ENCODE measurements around the gene VEZT.
"Not testable (repeated sequence)": the region's sequence is repeated elsewhere in the genome, so short reads cannot be mapped to it uniquely, and the experiment has no call there.

The VEZT gene

GRCh38 chr12:95217377-95218149 is at the start of gene VEZT, which contains the start of gene FGD6:
VEZT (plus strand) TSS chr12:95217807; CDS start chr12:95217851, 44 bp downstream.
FGD6 (minus strand) TSS chr12:95217467; CDS start chr12:95217240, 227 bp downstream.
- peak; percentile 99 for DNase-seq

DNA sequence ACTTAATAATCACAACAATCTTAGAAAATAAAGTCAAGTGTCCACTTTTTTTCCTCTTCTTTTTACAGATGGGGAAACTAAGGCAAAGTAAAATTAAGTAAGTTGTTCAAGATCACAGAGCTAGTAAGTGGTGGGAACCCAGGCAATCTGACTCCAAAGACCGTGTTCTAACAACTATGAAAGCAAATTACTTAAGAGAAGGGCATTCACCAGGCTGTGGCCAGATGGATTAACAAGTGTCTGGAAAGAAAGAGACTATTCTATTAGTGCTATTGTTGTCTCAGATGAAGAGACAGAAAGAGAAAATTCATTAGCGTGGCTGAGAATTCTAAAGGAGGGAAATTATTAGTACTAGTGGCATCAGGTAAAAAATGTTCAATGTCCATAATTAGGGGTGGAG is 48.9 kb upstream of the VEZT start:
- DNase-seq: no peak

GRCh38 chr12:95169368-95169767 is 48.2 kb upstream of the VEZT start:
- DNase-seq: no peak

GRCh38 chr12:95173392-95174251 is 44.0 kb upstream of the VEZT start:
- no peak for DNase-seq

DNA sequence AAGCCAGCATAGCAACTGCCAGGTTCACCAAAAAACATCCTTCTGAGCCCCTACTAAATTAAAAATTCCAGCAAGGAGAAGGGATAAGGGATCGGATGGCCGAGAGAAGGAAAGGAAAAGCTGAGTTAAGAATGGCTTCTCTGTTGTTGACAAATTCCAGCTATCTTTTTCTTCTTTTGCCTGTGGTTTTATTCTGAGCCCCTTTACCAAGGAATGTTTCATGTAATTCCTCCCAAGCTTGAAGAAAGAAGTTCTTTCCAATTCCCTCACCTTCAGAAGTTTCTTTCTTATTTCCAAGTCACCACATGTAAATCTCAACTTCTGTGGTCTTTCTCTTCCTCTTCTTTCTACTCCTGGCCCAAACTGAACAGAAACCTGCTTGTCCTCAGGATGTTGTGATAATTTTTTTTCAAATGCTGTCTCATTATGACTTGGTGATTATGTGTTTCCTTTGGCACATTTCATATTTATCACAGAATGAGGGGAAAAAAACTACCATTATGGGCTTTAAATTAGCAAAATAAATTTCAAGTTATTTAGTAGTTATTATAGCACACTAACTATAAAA is 40.3 kb upstream of the VEZT start:
- DNase-seq: no peak

DNA sequence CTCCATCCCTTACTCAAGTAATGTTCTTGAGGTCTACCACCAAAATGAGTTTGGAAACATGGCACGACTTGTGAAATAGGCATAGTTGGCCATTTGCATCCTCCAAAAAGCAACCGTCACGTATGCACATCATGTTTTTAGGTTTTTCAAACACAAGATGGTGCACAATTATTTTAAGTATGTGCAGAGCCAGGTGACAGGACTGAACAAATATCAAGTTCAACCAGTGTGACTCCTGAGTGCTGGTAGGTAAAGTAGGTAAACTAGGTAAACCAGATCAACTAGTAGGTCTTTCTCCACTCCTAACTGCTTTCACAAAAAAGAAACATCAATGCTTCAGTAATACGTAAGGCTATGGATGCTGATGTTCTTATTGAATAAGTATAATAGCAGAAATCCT is 39.5 kb upstream of the VEZT start:
- no peak for DNase-seq

GRCh38 chr12:95179011-95179410 is 38.6 kb upstream of the VEZT start:
- DNase-seq: no peak

DNA sequence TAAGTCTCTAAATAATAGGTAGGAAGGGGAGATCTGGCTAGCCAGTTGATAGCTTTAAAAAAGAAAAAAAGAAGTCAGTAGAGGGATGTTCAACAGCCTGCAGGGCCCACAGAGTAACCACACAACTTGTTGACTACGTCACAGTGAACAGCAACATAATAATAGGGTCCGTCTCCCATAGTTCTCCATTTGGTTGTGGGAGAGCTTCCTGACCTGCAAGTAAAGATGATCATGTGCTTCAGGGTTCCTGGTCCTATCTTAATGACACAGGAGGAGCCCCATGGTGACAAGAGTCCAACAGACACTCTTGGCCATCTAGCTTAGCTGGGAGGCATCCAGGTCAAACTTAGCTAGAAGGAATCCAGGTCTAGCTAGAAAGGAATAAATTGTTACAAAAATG is 36.5 kb upstream of the VEZT start:
- DNase-seq: no peak

- DNase-seq: no peak
Observed at GRCh38 chr12:95182868-95183415, 34.7 kb upstream of the VEZT start.

DNA sequence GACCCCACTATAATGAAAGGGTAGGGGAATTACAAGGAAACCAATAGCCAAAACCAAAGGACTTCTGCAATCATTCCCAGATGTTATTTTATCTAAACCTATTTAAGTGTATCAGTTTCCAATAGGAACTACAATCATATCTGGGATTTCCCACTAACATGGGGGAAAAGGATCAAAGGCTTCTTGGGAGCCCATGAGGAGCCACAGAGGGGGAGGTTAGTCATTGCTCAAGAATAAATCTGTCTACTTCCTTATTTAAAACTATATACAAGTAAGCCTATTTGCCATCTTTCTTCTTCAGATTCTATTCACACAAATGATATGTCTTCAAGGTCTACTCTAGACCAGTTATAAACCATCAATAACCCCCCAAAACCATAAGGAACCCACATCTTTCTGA is 33.5 kb upstream of the VEZT start:
- no peak for DNase-seq

- no peak for DNase-seq
Observed at GRCh38 chr12:95185072-95185471, 32.5 kb upstream of the VEZT start.

DNA sequence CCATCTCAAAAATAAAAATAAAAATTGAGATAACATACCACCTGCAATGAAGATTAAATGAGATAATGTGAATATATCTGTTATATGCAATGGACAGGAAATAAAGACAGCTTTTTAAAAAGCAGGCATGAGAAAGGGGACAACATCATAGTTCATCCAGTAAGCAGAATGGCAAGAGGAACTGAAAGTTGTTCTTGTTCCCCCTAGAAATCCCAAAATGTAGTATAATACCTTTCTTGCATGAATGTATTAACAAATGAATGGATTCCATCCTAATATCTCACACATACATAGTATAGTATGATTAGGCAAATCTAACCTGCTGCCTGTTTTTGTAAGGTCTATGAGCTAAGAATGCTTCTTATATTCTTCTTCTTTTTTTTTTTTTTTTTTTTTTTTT is 31.8 kb upstream of the VEZT start:
- no peak for DNase-seq

GRCh38 chr12:95187865-95188415 is 29.7 kb upstream of the VEZT start:
- DNase-seq: no peak

- peak; percentile 14 for DNase-seq
Observed at GRCh38 chr12:95191060-95191696, 26.4 kb upstream of the VEZT start.

DNA sequence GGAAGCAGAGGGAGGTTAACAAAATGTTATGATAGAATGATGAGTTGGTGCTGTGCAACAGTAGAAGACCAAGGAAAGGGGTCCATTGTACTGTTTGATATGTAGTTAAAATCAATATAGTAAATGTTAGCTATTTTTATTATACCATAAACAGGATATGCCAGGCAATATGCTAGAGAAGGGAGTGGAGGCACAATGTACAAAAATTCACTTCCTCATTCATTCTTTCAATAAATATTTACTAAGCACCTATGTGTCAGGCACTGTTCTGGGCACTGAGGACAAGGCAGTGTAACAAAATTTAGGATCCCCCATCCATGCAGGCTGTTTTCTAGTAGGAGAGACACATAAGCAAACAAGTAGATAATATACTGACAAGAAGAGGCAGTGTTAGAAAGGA is 25.3 kb upstream of the VEZT start:
- no peak for DNase-seq

DNA sequence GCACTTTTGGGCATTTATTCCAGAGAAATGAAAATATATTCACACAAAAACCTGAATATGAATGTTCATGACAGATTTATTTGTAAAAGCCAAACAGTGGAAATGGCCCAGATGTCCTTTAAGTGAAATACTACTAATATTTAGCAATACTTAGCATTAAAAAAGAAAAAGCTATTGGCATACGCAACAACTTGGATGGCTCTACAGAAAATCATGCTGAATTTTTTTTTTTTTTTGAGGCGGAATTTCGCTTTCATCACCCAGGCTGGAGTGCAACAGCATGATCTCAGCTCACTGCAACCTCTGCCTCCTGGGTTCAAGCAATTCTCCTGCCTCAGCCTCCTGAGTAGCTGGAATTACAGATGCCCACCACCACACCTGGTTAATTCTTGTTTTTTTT is 24.5 kb upstream of the VEZT start:
- no peak for DNase-seq

- DNase-seq: no peak
Observed at GRCh38 chr12:95195122-95195521, 22.5 kb upstream of the VEZT start.

GRCh38 chr12:95196875-95197569 is 20.6 kb upstream of the VEZT start:
- DNase-seq: not testable (repeated sequence)

GRCh38 chr12:95197636-95198035 is 20.0 kb upstream of the VEZT start:
- no peak for DNase-seq

DNA sequence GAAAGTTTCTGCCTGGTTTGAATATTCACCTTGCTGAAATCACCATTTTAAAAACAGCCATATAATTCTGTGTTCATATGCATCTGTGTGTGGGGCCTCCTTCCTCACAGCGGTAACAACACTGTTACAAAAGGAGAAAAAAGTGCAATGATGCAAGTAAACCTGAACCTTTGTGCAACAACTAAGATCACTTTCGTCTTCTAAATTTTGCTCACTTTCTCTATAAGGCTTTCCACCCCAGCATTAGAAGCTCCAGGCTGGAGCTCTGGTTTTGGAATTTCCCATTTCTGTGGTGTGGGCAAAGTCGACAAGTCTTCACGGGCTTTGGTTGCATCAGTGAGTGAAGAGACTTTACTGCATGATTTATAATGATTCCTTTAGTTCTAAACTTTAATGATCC is 18.7 kb upstream of the VEZT start:
- no peak for DNase-seq

DNA sequence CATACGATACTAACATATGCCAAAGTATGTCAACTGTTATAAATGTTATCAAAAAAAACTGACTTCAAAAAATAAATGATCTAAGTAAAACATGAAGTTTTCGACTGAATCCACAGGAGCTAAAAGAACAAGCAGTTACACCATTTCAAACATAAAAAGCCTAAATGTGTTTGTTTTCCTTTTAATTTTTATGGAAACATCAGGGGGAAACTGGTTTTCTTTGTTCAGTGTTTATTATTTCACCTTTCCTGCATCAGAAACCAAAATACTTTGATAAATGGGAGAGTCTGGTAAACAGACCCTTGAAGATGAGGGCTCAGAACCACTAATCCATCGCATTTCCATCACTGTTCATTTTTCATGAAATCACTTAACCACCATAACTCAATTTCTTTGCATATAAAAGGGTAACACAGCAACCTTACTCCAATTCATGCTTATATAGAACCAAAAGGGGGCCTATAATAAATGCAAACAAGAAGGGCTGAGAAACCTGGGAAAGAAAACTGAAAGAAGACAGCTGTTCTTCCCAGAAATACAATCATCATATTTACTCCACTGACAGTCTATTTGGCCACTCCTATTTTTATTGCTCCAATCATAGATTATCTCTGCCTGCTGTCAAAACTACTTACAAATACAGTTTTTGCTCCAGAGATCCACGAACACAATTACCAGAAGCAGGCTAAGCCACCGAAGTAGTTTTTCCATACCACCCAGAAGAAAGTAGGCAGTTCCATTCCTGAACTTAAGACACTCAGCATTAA is 17.3 kb upstream of the VEZT start:
- no peak for DNase-seq
